Psoas muscle (tissue), 8 donors: ENCODE data around the gene ZC2HC1B. TPM values are rescaled to one million over a fixed set of nuclear protein-coding genes. Genes with fewer than 3 reads are reported as not detected.

ENCODE experiments used
- ATAC-seq, 4 donors: fragments of 200-7000 bp; cut with Tn5 transposase; one replicate each; pipeline ENCODE4 v1.9.1; 2020; ENCODE audit warnings: moderate library complexity in 3 of 4, mild to moderate bottlenecking in 2 of 4
- DNase-seq, 2 donors: peaks; one replicate each; pipeline ENCODE4 v3.0.0-alpha.2; 2020
- H3K27ac ChIP-seq: fragments of 200-600 bp; one replicate; pipeline ENCODE4 v1.8.0; 2022
- H3K27me3 ChIP-seq, 3 donors: fragments of 200-600 bp in 1 of 3; one replicate each; pipeline versions ENCODE4 v1.6.1 to v1.8.0; 2013 to 2022; ENCODE audit warnings: low read length in 2 of 3, mild to moderate bottlenecking in 2 of 3, moderate library complexity in 1 of 3; ENCODE audit not compliant: insufficient read depth in 3 of 3
- H3K36me3 ChIP-seq, 2 donors: fragments of 200-600 bp in 1 of 2; one replicate each; pipeline versions ENCODE4 v1.6.1 to v1.8.0; 2013 to 2022; ENCODE audit warnings: low read depth in 1 of 2, mild to moderate bottlenecking in 1 of 2, moderate library complexity in 1 of 2; ENCODE audit not compliant: insufficient read depth in 1 of 2
- H3K4me1 ChIP-seq: fragments of 200-600 bp; one replicate; pipeline ENCODE4 v1.8.0; 2022
- H3K4me3 ChIP-seq: fragments of 200-600 bp; one replicate; pipeline ENCODE4 v1.8.0; 2022; ENCODE audit warnings: mild to moderate bottlenecking
- H3K9me3 ChIP-seq: fragments of 200-600 bp; one replicate; pipeline ENCODE4 v1.8.0; 2022
- CTCF ChIP-seq: fragments of 200-600 bp; IDR thresholded peaks from one replicate; pipeline ENCODE4 v1.8.0; 2022; ENCODE audit warnings: antibody characterized with exemption
- WGBS, 3 donors: extraction: QIAGEN DNeasy Blood & Tissue Kit; methylation state at CpG; one replicate each; pipeline versions ENCODE4 v1.1.6 to v1.1.7; 2013; 5-methylcytosine and 5-hydroxymethylcytosine counted together
- intact Hi-C, 2 donors: fragments of 100-400 bp; cut with DNase I; formaldehyde crosslinking; loops; one replicate each; pipeline versions ENCODE4 v1.11.0 to v1.14.2; 2022
- polyA plus RNA-seq, 3 donors: library from polyadenylated mRNA; stranded (reverse); fragments of 200-250 nt; gene quantifications; one replicate each; pipeline ENCODE4 v1.2.3, GENCODE V29; 2013
- total RNA-seq, 4 donors: library from RNA; stranded (reverse); fragmentation: NEBNext Ultra II Directional in 2 of 4; extraction: Animal tissue kit (Norgen Biotek cat#: 25700) in 2 of 4; gene quantifications; one replicate each; pipeline versions ENCODE4 v1.2.1 to v1.2.4, GENCODE V29; 2021 to 2023
- donor health status: healthy with polysubstance abuse.
- donor health status: DM: no; HTN: no; CAD: no; lungs with moderate emphysema.
- donor health status: Bipolar disorder and iron deficiency.
- donor health status: healthy.
- donor health status: DM: yes; HTN: yes; CAD: no.
- donor health status: DM: no; HTN: no; CAD: no.
- donor health status: DM: no; HTN: no; CAD: no.
- donor health status: DM: yes; HTN: yes; CAD: no.

ZC2HC1B gene
- total and polyA plus RNA-seq, 7 donors: 0.56 TPM; not detected in 6

- intact Hi-C loops: no loop called here
- ATAC-seq (no peak), DNase-seq (peak in 1 of 2 donors; percentile 53)
- TF ChIP-seq CTCF: no peak
- Histone ChIP-seq H3K4me3 (no peak overlapping the region), H3K36me3 (no peaks in the 10 kb centered on the region), H3K27ac (no peak overlapping the region), H3K4me1 (peaks cover 7% of the 10 kb centered on the region), H3K27me3 (peaks cover 0 to 3% (median 0%) of the 10 kb centered on the region in 3 donors), H3K9me3 (no peaks in the 10 kb centered on the region)
- WGBS, 3 donors: 43 to 46% (median 45%) methylated on average over 6 of the region's 6 CpGs
Measured at GRCh38 chr6:143964674-143965081, 100.4 kb downstream of the ZC2HC1B start.

GRCh38 chr6:143965503-143966171 is 101.4 kb downstream of the ZC2HC1B start:
- H3K4me3 ChIP-seq: no peak overlapping the region
- ATAC-seq (no peak), DNase-seq (no peak)
- H3K36me3 ChIP-seq: no peaks in the 10 kb centered on the region
- intact Hi-C loops: no loop called here
- H3K4me1 ChIP-seq: peaks cover 7% of the 10 kb centered on the region
- no peak for TF ChIP-seq CTCF
- no peak overlapping the region for H3K27ac ChIP-seq
- H3K27me3 ChIP-seq: no peaks in the 10 kb centered on the region
- H3K9me3 ChIP-seq: no peaks in the 10 kb centered on the region
- WGBS, 3 donors: 64 to 82% (median 70%) methylated on average over 6 of the region's 6 CpGs

GRCh38 chr6:143966312-143966711 is 102.0 kb downstream of the ZC2HC1B start:
- intact Hi-C loops: no loop called here
- H3K27ac ChIP-seq: no peak overlapping the region
- H3K4me1 ChIP-seq: peaks cover 7% of the 10 kb centered on the region
- no peak for TF ChIP-seq CTCF
- ATAC-seq: no peak
- H3K36me3 ChIP-seq: no peaks in the 10 kb centered on the region
- 61 to 78% (median 78%) methylated on average over 1 of the region's 1 CpG for WGBS, 3 donors
- H3K9me3 ChIP-seq: no peaks in the 10 kb centered on the region
- no peak for DNase-seq
- H3K27me3 ChIP-seq: no peaks in the 10 kb centered on the region
- H3K4me3 ChIP-seq: no peak overlapping the region

- DNase-seq (no peak), ATAC-seq (no peak)
- Histone ChIP-seq H3K36me3 (no peaks in the 10 kb centered on the region), H3K9me3 (no peaks in the 10 kb centered on the region), H3K27me3 (no peaks in the 10 kb centered on the region), H3K4me1 (peaks cover 7% of the 10 kb centered on the region), H3K27ac (no peak overlapping the region), H3K4me3 (no peak overlapping the region)
- 54 to 62% (median 54%) methylated on average over 5 of the region's 5 CpGs for WGBS, 3 donors
- intact Hi-C loops: no loop called here
- TF ChIP-seq CTCF: no peak
Measured at GRCh38 chr6:143967706-143968376, 103.6 kb downstream of the ZC2HC1B start.
